ENCODE results near the gene DERL2. TPM values are rescaled to one million over a fixed set of nuclear protein-coding genes. Genes with fewer than 3 reads are reported as not detected.

Gene DERL2
- total RNA-seq, 4 donors from 2014 or later: 4.6 to 37.5 (median 21.7) TPM

DNA sequence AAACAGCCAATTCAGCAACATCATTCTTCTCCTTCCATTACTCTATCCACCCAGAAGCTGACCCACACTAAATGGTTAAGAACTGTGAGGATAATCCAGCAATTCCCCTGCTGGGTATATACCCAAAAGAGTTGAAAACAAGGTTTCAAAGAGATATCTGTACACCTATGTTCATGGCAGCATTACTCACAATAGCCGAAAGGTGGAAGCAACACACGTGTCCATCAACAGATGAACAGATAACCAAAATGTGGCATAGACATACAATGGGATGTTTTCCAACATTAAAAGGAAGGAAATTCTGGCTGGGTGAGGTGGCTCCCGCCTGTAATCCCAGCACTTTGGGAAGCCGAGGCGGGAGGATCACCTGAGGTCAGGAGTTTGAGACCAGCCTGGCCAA, 20.3 kb upstream of the DERL2 start:
- in situ Hi-C loops (cut with MboI; ENCODE audit: low pct_ligation_motif_present in 1 of 4, low pct_unique_long_range_greater_than_20kb in 1 of 4, low sequenced_read_pairs in 3 of 4): no loop called here
- 87 to 88% methylated on average over 3 to 5 of the region's 5 CpGs for WGBS, 2 donors (ENCODE audit: low coverage in 1 of 2)
- H3K27me3 ChIP-seq: peaks cover 2% of the 10 kb centered on the region

GRCh38 chr17:5502552-5502951, 16.6 kb upstream of the DERL2 start:
- intact Hi-C loops (cut with DNase I; ENCODE audit: low total_unique reads): no loop called here
- Histone ChIP-seq H3K4me1 (peaks cover 0 to 10% (median 7%) of the 10 kb centered on the region in 4 donors), H3K27ac (no peak overlapping the region), H3K27me3 (peaks cover 28% of the 10 kb centered on the region), H3K4me3 (no peak overlapping the region), H3K9me3 (no peaks in the 10 kb centered on the region), H3K36me3 (no peaks in the 10 kb centered on the region)
- no peak for DNase-seq
- 92 to 100% methylated on average over 2 to 4 of the region's 4 CpGs for WGBS, 2 donors (ENCODE audit: low coverage in 1 of 2)
- TF ChIP-seq POLR2A (IDR thresholded peaks at IDR 0.05): no peak
- no peak for TF ChIP-seq POLR2AphosphoS5 (IDR thresholded peaks at IDR 0.05)
- no peak for TF ChIP-seq EP300 (IDR thresholded peaks at IDR 0.05; ENCODE audit: low read depth)
- in situ Hi-C loops (cut with MboI; ENCODE audit: low pct_ligation_motif_present in 1 of 4, low pct_unique_long_range_greater_than_20kb in 1 of 4, low sequenced_read_pairs in 3 of 4): no loop called here

More for the DNA sequence above, 20.3 kb upstream of the DERL2 start:
- intact Hi-C loops (cut with DNase I; ENCODE audit: low total_unique reads): no loop called here
- H3K36me3 ChIP-seq: no peaks in the 10 kb centered on the region
- no peak overlapping the region for H3K27ac ChIP-seq
- H3K4me1 ChIP-seq: no peaks in the 10 kb centered on the region
- DNase-seq: no peak
- no peaks in the 10 kb centered on the region for H3K9me3 ChIP-seq
- TF ChIP-seq, protein P1, sequence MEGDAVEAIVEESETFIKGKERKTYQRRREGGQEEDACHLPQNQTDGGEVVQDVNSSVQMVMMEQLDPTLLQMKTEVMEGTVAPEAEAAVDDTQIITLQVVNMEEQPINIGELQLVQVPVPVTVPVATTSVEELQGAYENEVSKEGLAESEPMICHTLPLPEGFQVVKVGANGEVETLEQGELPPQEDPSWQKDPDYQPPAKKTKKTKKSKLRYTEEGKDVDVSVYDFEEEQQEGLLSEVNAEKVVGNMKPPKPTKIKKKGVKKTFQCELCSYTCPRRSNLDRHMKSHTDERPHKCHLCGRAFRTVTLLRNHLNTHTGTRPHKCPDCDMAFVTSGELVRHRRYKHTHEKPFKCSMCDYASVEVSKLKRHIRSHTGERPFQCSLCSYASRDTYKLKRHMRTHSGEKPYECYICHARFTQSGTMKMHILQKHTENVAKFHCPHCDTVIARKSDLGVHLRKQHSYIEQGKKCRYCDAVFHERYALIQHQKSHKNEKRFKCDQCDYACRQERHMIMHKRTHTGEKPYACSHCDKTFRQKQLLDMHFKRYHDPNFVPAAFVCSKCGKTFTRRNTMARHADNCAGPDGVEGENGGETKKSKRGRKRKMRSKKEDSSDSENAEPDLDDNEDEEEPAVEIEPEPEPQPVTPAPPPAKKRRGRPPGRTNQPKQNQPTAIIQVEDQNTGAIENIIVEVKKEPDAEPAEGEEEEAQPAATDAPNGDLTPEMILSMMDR (IDR thresholded peaks at IDR 0.05): no peak
- TF ChIP-seq POLR2AphosphoS5 (IDR thresholded peaks at IDR 0.05): no peak
- TF ChIP-seq EP300 (IDR thresholded peaks at IDR 0.05; ENCODE audit: low read depth): no peak
- no peak for TF ChIP-seq POLR2A (IDR thresholded peaks at IDR 0.05)
- no peak overlapping the region for H3K4me3 ChIP-seq

GRCh38 chr17:5501685-5502084, 15.7 kb upstream of the DERL2 start:
- intact Hi-C loops (cut with DNase I; ENCODE audit: low total_unique reads) (no loop called here), in situ Hi-C loops (cut with MboI; ENCODE audit: low pct_ligation_motif_present in 1 of 4, low pct_unique_long_range_greater_than_20kb in 1 of 4, low sequenced_read_pairs in 3 of 4) (no loop called here)
- Histone ChIP-seq H3K27me3 (peaks cover 28% of the 10 kb centered on the region), H3K27ac (peak overlapping the region in 1 of 4 donors; percentile 54), H3K4me1 (peaks cover 0 to 10% (median 7%) of the 10 kb centered on the region in 4 donors), H3K9me3 (no peaks in the 10 kb centered on the region), H3K4me3 (no peak overlapping the region), H3K36me3 (no peaks in the 10 kb centered on the region)
- DNase-seq: no peak
- 83 to 92% methylated on average over 2 to 8 of the region's 8 CpGs for WGBS, 2 donors (ENCODE audit: low coverage in 1 of 2)
- TF ChIP-seq POLR2AphosphoS5 (IDR thresholded peaks at IDR 0.05): no peak
- TF ChIP-seq EP300 (IDR thresholded peaks at IDR 0.05; ENCODE audit: low read depth): no peak
- TF ChIP-seq POLR2A (IDR thresholded peaks at IDR 0.05): no peak
- TF ChIP-seq, protein P1 (IDR thresholded peaks at IDR 0.05): no peak

DNA sequence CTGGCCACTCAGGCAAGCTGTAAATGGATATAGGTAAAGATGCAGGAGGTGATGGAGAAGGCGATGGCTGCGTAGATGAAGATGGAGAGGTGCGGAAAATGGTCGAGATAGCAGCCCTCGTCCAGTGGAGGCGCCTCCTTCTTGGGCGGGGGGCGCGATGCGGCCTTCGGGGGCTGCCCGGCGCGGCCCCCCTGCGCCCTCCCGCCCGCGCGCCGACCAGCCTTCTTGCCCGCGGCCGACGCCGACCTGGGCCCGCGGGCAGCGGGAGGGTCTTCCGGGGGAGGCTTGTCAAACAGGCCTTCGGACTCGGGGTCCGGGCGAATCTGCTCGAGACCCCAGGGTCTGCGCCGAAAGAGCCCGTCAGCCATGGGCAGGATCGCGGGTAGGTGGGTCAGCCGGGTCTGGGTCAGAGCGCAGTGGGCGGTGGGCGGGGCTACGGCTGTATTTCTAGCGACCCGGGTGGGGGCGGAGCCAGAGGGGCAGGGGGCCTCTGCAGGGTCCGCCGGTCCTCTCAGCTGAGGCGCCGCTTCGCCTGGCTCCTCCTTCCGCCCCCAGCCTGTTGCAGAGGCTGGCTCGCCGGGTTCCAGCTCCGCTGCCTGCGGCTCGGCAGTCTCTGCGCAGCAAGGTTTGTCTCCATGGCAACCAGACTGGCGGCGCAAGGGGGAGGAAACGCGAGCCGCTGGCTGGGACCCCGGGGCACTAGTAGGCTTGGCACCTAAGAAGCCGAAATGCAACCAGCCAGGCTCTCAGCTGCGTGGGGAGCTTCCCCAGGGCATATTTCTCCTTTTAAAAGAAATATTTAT, 14.8 kb upstream of the DERL2 start:
- Histone ChIP-seq H3K36me3 (no peaks in the 10 kb centered on the region), H3K4me1 (peaks cover 0 to 10% (median 7%) of the 10 kb centered on the region in 4 donors), H3K9me3 (no peaks in the 10 kb centered on the region), H3K27me3 (peaks cover 28% of the 10 kb centered on the region), H3K4me3 (peak overlapping the region; percentile 19 to 60 (median 34)), H3K27ac (peak overlapping the region; percentile 12 to 61 (median 56))
- DNase-seq: peak; percentile 63
- TF ChIP-seq POLR2A (IDR thresholded peaks at IDR 0.05) (peak; percentile 24), EP300 (IDR thresholded peaks at IDR 0.05; ENCODE audit: low read depth) (no peak), POLR2AphosphoS5 (IDR thresholded peaks at IDR 0.05) (peak in 1 of 3 donors; percentile 38)
- TF ChIP-seq, protein P1 (IDR thresholded peaks at IDR 0.05): no peak
- WGBS, 2 donors (ENCODE audit: low coverage in 1 of 2): 2% methylated on average over 40 of the region's 67 CpGs; no CpG with 5 or more reads in 1 of the 2 donors
- in situ Hi-C loops (cut with MboI; ENCODE audit: low pct_ligation_motif_present in 1 of 4, low pct_unique_long_range_greater_than_20kb in 1 of 4, low sequenced_read_pairs in 3 of 4): no loop called here
- intact Hi-C loops (cut with DNase I; ENCODE audit: low total_unique reads): no loop called here
